Astrocyte (in vitro differentiated cells and primary cell): Measurements from ENCODE around the gene BOD1L1. TPM values are rescaled to one million over a fixed set of nuclear protein-coding genes. Genes with fewer than 3 reads are reported as not detected.

ENCODE experiments used
- DNase-seq: peaks from one replicate; pipeline ENCODE4 v3.0.0-alpha.2; 2010; ENCODE audit warnings: low read depth
- FAIRE-seq: peaks from 2 replicates; lab custom pipeline; 2011; peaks lifted over from hg19 to GRCh38; lab: Jason Lieb, UNC
- H2AFZ ChIP-seq: 2 replicates; pipeline ENCODE4 v1.6.0; 2012; ENCODE audit warnings: low read depth, low read length, inconsistent platforms
- H3K27ac ChIP-seq: 2 replicates; pipeline ENCODE4 v1.5.1; 2011; ENCODE audit warnings: low read depth, low read length, inconsistent platforms
- H3K27me3 ChIP-seq: 2 replicates; pipeline ENCODE4 v1.6.0; 2011; ENCODE audit warnings: low read length, inconsistent platforms; ENCODE audit not compliant: insufficient read depth
- H3K36me3 ChIP-seq: 2 replicates; pipeline ENCODE4 v1.5.1; 2011; ENCODE audit warnings: low read length, inconsistent platforms; ENCODE audit not compliant: insufficient read depth
- H3K4me1 ChIP-seq: 2 replicates; pipeline ENCODE4 v1.5.1; 2011; ENCODE audit warnings: low read length, inconsistent platforms; ENCODE audit not compliant: insufficient read depth
- H3K4me2 ChIP-seq: 2 replicates; pipeline ENCODE4 v1.6.0; 2012; ENCODE audit warnings: low read length, inconsistent platforms
- H3K4me3 ChIP-seq: 2 replicates; pipeline ENCODE4 v1.5.1; 2011; ENCODE audit warnings: low read depth, mild to moderate bottlenecking, low read length, inconsistent platforms; ENCODE audit not compliant: insufficient read depth
- H3K79me2 ChIP-seq: 2 replicates; pipeline ENCODE4 v1.6.0; 2012; ENCODE audit warnings: mild to moderate bottlenecking, low read length, inconsistent platforms; ENCODE audit not compliant: insufficient read depth
- H3K9ac ChIP-seq: 2 replicates; pipeline ENCODE4 v1.6.0; 2012; ENCODE audit warnings: mild to moderate bottlenecking, low read length, inconsistent platforms
- H3K9me3 ChIP-seq: 2 replicates; pipeline ENCODE4 v1.5.1; 2012; ENCODE audit warnings: low read depth, mild to moderate bottlenecking, low read length, inconsistent platforms; ENCODE audit not compliant: insufficient read depth
- H4K20me1 ChIP-seq: 2 replicates; pipeline ENCODE4 v1.6.0; 2012; ENCODE audit warnings: low read length, inconsistent platforms; ENCODE audit not compliant: insufficient read depth
- H3K27ac Mint-ChIP-seq: one replicate; pipeline ENCODE4 v1.8.0; 2021; ENCODE audit warnings: mild to moderate bottlenecking, mixed read lengths; ENCODE audit not compliant: unreplicated experiment
- H3K27me3 Mint-ChIP-seq: one replicate; pipeline ENCODE4 v1.8.0; 2021; ENCODE audit warnings: low read depth, mixed read lengths; ENCODE audit not compliant: unreplicated experiment
- H3K36me3 Mint-ChIP-seq: one replicate; pipeline ENCODE4 v1.8.0; 2021; ENCODE audit warnings: low read depth, mixed read lengths; ENCODE audit not compliant: unreplicated experiment
- H3K4me1 Mint-ChIP-seq: one replicate; pipeline ENCODE4 v1.8.0; 2021; ENCODE audit warnings: low read depth, mixed read lengths; ENCODE audit not compliant: unreplicated experiment
- H3K4me3 Mint-ChIP-seq: one replicate; pipeline ENCODE4 v1.8.0; 2021; ENCODE audit warnings: mild to moderate bottlenecking, moderate library complexity, mixed read lengths; ENCODE audit not compliant: unreplicated experiment
- H3K9me3 Mint-ChIP-seq: one replicate; pipeline ENCODE4 v1.8.0; 2021; ENCODE audit warnings: mild to moderate bottlenecking, mixed read lengths; ENCODE audit not compliant: unreplicated experiment
- EZH2 ChIP-seq: IDR thresholded peaks from 2 replicates; pipeline ENCODE4 v1.6.1; 2012; ENCODE audit warnings: mild to moderate bottlenecking, low read length, inconsistent platforms; ENCODE audit not compliant: insufficient read depth
- total RNA-seq: library from RNA; stranded (reverse); gene quantifications from 2 replicates; pipeline ENCODE4 v1.2.1, GENCODE V29; 2021
- TF ChIP-seq, protein P1 (sequence below): IDR thresholded peaks from 2 replicates; pipeline ENCODE4 v1.5.1; 2011; ENCODE audit warnings: low read depth, mild to moderate bottlenecking, inconsistent platforms, low read length, moderate library complexity; ENCODE audit not compliant: insufficient read depth

BOD1L1 gene
- total RNA-seq, 1 donor from 2014 or later: 47.2 TPM

DNA sequence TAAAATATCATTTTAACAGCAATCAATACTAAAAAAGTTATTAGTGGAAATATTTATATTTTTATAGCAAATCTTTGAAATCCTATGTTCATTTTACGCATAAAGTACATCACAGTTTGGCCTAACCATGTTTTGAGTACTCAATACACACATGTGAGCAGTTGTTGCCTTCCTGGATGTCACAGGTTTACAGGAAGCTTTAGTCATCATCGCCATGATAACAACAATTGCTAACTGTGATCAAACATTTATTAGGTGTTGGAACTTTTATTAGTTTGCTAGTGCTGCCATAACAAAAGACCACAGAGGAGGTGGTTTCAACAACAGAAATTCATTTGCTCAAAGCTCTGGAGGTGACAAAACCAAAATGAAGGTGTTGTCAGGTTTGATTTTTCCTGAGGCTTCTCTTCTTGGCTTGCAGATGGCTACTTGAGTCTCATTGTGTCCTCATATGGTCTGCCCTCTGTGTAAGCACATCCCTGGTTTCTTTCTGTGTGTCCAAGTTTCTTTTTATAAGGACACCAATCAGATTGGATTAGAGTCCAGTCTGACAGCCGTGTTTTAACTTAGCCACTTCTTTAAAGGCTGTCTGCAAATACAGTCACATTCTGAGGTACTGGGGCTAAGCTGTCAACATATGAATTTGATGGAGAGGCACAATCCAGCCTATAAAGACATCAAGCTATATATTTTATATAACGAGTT is 43.1 kb upstream of the BOD1L1 start:
- no peaks in the 10 kb centered on the region for H3K4me1 Mint-ChIP-seq
- no peak for TF ChIP-seq EZH2
- TF ChIP-seq, protein P1, sequence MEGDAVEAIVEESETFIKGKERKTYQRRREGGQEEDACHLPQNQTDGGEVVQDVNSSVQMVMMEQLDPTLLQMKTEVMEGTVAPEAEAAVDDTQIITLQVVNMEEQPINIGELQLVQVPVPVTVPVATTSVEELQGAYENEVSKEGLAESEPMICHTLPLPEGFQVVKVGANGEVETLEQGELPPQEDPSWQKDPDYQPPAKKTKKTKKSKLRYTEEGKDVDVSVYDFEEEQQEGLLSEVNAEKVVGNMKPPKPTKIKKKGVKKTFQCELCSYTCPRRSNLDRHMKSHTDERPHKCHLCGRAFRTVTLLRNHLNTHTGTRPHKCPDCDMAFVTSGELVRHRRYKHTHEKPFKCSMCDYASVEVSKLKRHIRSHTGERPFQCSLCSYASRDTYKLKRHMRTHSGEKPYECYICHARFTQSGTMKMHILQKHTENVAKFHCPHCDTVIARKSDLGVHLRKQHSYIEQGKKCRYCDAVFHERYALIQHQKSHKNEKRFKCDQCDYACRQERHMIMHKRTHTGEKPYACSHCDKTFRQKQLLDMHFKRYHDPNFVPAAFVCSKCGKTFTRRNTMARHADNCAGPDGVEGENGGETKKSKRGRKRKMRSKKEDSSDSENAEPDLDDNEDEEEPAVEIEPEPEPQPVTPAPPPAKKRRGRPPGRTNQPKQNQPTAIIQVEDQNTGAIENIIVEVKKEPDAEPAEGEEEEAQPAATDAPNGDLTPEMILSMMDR: no peak

DNA sequence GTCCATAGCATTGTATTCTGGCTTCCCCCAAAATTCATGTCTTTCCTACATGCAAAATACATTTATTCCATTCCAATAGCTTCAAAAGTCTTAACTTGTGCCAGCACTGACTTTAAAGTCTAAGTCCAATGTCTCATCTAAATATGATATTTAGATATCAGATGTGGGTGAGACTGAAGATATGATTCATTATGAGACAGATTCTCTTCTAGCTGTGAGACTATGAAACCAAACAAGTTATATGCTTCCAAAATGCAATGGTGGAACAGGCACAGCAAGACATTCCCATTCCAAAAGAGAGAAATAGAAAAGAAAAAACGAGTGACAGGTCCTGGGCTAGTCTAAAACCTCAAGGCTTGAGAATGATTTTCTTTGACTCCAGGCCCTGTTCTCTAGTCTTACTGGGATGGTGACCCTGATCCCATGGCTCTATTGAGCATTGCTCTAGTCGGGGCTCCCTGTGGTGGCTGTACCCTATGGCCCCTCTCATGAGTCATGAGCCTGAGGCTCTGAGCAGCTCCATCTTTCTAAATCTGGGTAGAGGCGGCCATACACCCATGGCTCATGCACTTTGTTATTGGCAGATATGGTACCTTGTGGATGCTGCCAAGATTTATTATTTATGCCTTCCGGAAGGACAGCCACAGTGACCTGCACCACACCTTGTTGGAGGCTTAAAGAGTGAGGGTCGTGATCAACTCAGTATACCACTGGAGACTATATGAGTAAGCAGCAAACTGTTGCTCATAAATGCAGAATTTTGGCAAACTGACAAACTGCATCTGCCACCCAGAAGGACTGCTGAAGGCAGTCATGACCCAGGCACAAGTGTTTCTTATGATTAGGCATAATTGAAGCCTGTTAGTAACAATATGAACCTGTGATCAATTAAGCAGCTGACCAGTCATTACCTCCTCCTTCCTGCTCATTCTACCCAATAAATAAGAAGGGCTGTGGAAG is 38.5 kb upstream of the BOD1L1 start:
- H3K27me3 ChIP-seq: no peaks in the 10 kb centered on the region
- H4K20me1 ChIP-seq: no peaks in the 10 kb centered on the region
- no peaks in the 10 kb centered on the region for H3K79me2 ChIP-seq
- no peaks in the 10 kb centered on the region for H3K36me3 ChIP-seq
- no peaks in the 10 kb centered on the region for H3K9me3 ChIP-seq
- Mint-ChIP-seq H3K36me3 (no peaks in the 10 kb centered on the region), H3K4me3 (no peak overlapping the region), H3K27me3 (no peaks in the 10 kb centered on the region), H3K27ac (no peak overlapping the region), H3K9me3 (peaks cover 4% of the 10 kb centered on the region), H3K4me1 (no peaks in the 10 kb centered on the region)
- DNase-seq (no peak), FAIRE-seq (no peak)
- H3K4me2 ChIP-seq: no peak overlapping the region
- H3K4me3 ChIP-seq: no peak overlapping the region
- H3K27ac ChIP-seq: no peak overlapping the region
- TF ChIP-seq, protein P1: no peak
- no peak for TF ChIP-seq EZH2
- H2AFZ ChIP-seq: no peak overlapping the region
- no peak overlapping the region for H3K9ac ChIP-seq
- no peaks in the 10 kb centered on the region for H3K4me1 ChIP-seq

More for the DNA sequence above, 43.1 kb upstream of the BOD1L1 start:
- H3K27ac ChIP-seq: no peak overlapping the region
- no peak overlapping the region for H3K4me2 ChIP-seq
- no peak overlapping the region for H3K9ac ChIP-seq
- H3K27me3 ChIP-seq: no peaks in the 10 kb centered on the region
- FAIRE-seq (no peak), DNase-seq (no peak)
- Mint-ChIP-seq H3K9me3 (peaks cover 2% of the 10 kb centered on the region), H3K4me3 (no peak overlapping the region), H3K36me3 (no peaks in the 10 kb centered on the region), H3K27me3 (peaks cover 2% of the 10 kb centered on the region), H3K27ac (no peak overlapping the region)
- H3K4me3 ChIP-seq: no peak overlapping the region
- H4K20me1 ChIP-seq: no peaks in the 10 kb centered on the region
- no peak overlapping the region for H2AFZ ChIP-seq
- H3K79me2 ChIP-seq: no peaks in the 10 kb centered on the region
- no peaks in the 10 kb centered on the region for H3K4me1 ChIP-seq
- no peaks in the 10 kb centered on the region for H3K9me3 ChIP-seq
- H3K36me3 ChIP-seq: no peaks in the 10 kb centered on the region
